ENCODE results near the gene SH3RF3.

Gene SH3RF3

DNA sequence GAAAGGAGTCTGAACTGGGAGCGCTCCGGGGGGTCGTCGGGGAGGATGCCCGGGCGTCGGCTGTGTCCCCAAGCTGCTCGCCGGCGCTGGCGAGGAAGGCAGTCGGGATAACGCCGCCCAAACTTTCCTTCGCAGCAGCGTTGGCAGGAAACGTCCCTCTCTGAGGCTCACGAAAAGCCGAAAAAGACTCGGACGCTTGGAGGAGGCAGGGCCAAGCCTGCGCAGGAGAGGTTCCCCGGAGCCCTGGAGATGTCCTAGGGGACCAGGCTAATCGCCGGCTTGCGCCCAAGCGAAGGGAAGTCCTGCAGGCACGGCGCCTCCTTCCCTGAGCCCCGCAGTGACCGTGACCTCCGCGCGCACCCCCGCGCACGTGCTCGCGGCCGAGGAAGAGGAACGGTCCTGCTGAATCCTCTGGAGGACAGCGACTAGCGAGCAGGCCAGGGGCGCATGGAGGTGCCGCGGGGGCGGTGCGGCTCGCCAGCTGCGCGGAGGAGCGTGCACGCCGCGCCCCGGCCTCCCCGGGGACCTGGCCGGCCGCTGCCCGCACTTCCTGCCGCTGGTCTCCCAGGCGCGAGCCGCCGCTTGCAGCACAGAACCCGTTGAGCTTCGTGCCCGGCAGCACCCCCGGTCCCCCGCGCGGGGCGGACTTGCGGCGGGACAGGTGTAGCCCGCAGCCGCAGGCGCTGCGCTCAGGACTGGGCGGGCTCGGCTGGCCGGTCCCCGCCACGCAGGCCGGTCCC is at the start of gene SH3RF3:
Gene SH3RF3 (plus strand): TSS at position 590 of the 740 bp plus-strand sequence.
- DNase-seq (ENCODE audit: low read depth), result peak; percentile 93
- H3K4me3 ChIP-seq (ENCODE audit: low read depth, low read length), result peak within 1 kb of the TSS; percentile 74
- TF ChIP-seq, protein P1, sequence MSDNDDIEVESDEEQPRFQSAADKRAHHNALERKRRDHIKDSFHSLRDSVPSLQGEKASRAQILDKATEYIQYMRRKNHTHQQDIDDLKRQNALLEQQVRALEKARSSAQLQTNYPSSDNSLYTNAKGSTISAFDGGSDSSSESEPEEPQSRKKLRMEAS (IDR thresholded peaks at IDR 0.05; ENCODE audit: low read depth, low read length), result peak; percentile 97
- TF ChIP-seq MYC (IDR thresholded peaks at IDR 0.05; ENCODE audit: low read depth, low read length) (peak; percentile 84), POLR2A (IDR thresholded peaks at IDR 0.05; ENCODE audit: extremely low read depth, insufficient read length) (no peak)

DNA sequence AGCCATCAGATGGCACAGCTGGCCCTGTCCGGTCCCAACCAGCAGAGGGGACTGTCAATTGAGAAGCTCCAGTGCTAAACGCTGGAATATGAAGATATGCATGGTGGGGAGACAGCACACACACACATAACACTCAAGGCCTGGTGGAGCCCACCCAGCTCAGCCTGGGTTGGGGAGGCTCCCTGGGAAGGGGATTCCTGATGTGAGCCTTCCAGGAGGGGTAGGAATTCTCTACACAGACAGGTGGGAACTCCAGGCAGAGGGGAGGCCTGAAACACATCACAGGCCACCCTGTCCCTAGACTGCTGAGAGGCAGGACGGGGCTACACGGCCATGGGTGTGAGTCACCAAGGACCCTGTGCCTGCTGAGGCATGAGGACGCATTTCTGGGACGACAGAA is 49.4 kb upstream of the SH3RF3 start:
- TF ChIP-seq CTCF (IDR thresholded peaks at IDR 0.05; ENCODE audit: low read depth, low read length), result no peak
- TF ChIP-seq MYC (IDR thresholded peaks at IDR 0.05; ENCODE audit: low read depth, low read length), result no peak
- TF ChIP-seq, protein P1 (IDR thresholded peaks at IDR 0.05; ENCODE audit: low read depth, low read length), result no peak
- no peak for TF ChIP-seq POLR2A (IDR thresholded peaks at IDR 0.05; ENCODE audit: extremely low read depth, insufficient read length)
- H3K4me3 ChIP-seq (ENCODE audit: low read depth, low read length), result no peak overlapping the region
- no peak for DNase-seq (ENCODE audit: low read depth)

DNA sequence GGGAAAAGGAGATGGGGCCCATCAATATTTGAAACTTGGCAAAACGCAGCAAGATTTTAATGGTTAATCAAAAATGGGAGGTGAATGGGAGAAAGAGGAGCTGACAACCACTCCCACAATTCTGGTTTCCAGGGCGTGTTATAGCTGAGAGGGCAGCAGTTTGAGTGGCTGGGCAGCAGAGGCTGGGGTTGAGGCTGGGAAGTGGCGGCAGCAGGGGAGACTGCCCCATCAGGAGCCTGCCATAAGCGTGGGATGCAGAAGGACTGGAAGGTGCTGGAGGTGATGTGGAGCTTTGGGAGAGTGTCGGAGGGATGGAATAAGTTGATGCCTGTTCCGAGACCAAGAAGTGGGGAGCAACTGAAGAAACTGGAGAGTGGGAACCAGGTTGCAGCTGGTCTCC is 48.9 kb upstream of the SH3RF3 start:
- TF ChIP-seq POLR2A (IDR thresholded peaks at IDR 0.05; ENCODE audit: extremely low read depth, insufficient read length), result no peak
- TF ChIP-seq, protein P1 (IDR thresholded peaks at IDR 0.05; ENCODE audit: low read depth, low read length), result no peak
- TF ChIP-seq CTCF (IDR thresholded peaks at IDR 0.05; ENCODE audit: low read depth, low read length), result no peak
- no peak for TF ChIP-seq MYC (IDR thresholded peaks at IDR 0.05; ENCODE audit: low read depth, low read length)
- H3K4me3 ChIP-seq (ENCODE audit: low read depth, low read length), result no peak overlapping the region
- DNase-seq (ENCODE audit: low read depth), result no peak

- no peak overlapping the region for H3K4me3 ChIP-seq (ENCODE audit: low read depth, low read length)
- no peak for DNase-seq (ENCODE audit: low read depth)
- TF ChIP-seq, protein P1 (IDR thresholded peaks at IDR 0.05; ENCODE audit: low read depth, low read length), result no peak
- TF ChIP-seq POLR2A (IDR thresholded peaks at IDR 0.05; ENCODE audit: extremely low read depth, insufficient read length) (no peak), MYC (IDR thresholded peaks at IDR 0.05; ENCODE audit: low read depth, low read length) (no peak), CTCF (IDR thresholded peaks at IDR 0.05; ENCODE audit: low read depth, low read length) (no peak)
Observed at GRCh38 chr2:109080757-109081156, 48.2 kb upstream of the SH3RF3 start.

DNA sequence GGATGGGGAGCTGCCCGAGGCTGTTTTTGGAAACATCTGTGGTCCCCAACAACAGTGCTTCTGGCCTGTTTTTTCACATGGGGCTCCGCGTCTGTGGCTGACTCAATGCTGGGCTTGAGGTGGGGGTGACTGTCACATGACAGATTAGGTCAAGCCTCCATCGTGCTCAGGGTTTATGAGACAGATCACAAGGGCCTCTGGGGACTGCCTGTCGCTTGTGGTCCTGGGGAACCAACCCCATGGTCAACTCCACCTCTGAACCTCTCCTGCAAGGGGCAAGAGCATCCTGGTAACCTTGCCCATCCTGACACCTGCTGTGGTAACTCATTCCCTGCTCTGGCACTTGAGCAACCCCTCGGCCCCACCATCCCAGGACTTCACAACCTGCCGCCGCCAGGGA is 47.6 kb upstream of the SH3RF3 start:
- H3K4me3 ChIP-seq (ENCODE audit: low read depth, low read length), result no peak overlapping the region
- peak; percentile 14 for DNase-seq (ENCODE audit: low read depth)
- TF ChIP-seq, protein P1 (IDR thresholded peaks at IDR 0.05; ENCODE audit: low read depth, low read length), result no peak
- no peak for TF ChIP-seq MYC (IDR thresholded peaks at IDR 0.05; ENCODE audit: low read depth, low read length)
- no peak for TF ChIP-seq CTCF (IDR thresholded peaks at IDR 0.05; ENCODE audit: low read depth, low read length)
- TF ChIP-seq POLR2A (IDR thresholded peaks at IDR 0.05; ENCODE audit: extremely low read depth, insufficient read length), result no peak

GRCh38 chr2:109083771-109084170 is 45.2 kb upstream of the SH3RF3 start:
- no peak overlapping the region for H3K4me3 ChIP-seq (ENCODE audit: low read depth, low read length)
- no peak for DNase-seq (ENCODE audit: low read depth)
- TF ChIP-seq MYC (IDR thresholded peaks at IDR 0.05; ENCODE audit: low read depth, low read length), result no peak
- no peak for TF ChIP-seq CTCF (IDR thresholded peaks at IDR 0.05; ENCODE audit: low read depth, low read length)
- TF ChIP-seq POLR2A (IDR thresholded peaks at IDR 0.05; ENCODE audit: extremely low read depth, insufficient read length), result no peak
- TF ChIP-seq, protein P1 (IDR thresholded peaks at IDR 0.05; ENCODE audit: low read depth, low read length), result no peak

Measured in NB4 (cell line).